OCI-LY1 (cell line): ENCODE results near the gene HSP90AB1.

Experiments used
- CTCF ChIP-seq: fragments of 200-600 bp; sonication (generic), shearing (Covaris generic); IDR thresholded peaks from 2 replicates; pipeline ENCODE4 v1.5.1; 2017; ENCODE audit warnings: mild to moderate bottlenecking, antibody characterized with exemption, low read length, moderate library complexity, mixed read lengths
- EZH2 ChIP-seq: fragments of 200-600 bp; sonication (generic), shearing (Covaris generic); IDR thresholded peaks from 2 replicates; pipeline ENCODE4 v1.8.0; 2017; ENCODE audit warnings: borderline replicate concordance, mixed run types, mild to moderate bottlenecking, antibody characterized with exemption, low read length, moderate library complexity, mixed read lengths

DNA sequence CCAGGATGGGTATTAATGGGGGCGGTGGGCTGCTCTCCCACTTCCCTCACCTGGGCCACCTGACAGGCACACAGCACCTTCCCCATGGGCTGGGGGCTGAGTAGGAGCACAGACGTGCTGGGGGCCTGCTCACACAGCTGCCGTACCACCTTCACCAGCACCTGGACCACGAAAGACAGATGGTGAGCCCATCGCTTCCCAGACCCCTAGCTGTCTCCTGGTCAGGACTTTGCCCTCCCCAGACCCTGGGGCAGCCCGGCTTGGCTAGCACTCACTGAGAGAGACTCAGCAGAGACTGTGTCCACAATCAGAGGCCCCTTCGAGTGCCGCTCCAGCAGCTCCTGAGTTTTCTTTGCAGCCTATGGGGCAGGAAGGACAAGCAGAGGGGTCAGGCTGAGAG is 54.2 kb downstream of the HSP90AB1 start:
- TF ChIP-seq CTCF (no peak), EZH2 (no peak)
